ENCODE data around the gene LRMDA. TPM values are rescaled to one million over a fixed set of nuclear protein-coding genes. Genes with fewer than 3 reads are reported as not detected.

The LRMDA gene
- total RNA-seq, 6 donors from 2014 or later = 12.8 to 185 (median 18.1) TPM

GRCh38 chr10:76428551-76429367 lies 997.3 kb downstream of the LRMDA start:
- no peak for TF ChIP-seq POLR2AphosphoS5 (IDR thresholded peaks at IDR 0.05)
- TF ChIP-seq EP300 (IDR thresholded peaks at IDR 0.05) = no peak
- no peak for TF ChIP-seq POLR2A (IDR thresholded peaks at IDR 0.05)
- no peak for TF ChIP-seq CTCF (IDR thresholded peaks at IDR 0.05)
- Histone ChIP-seq H3K4me3 (no peak overlapping the region), H3K27me3 (no peaks in the 10 kb centered on the region), H3K27ac (peak overlapping the region in 1 of 4 donors; percentile 28), H3K9me3 (no peaks in the 10 kb centered on the region), H3K36me3 (no peaks in the 10 kb centered on the region), H3K4me1 (peaks cover 8 to 20% (median 13%) of the 10 kb centered on the region in 4 donors)
- ATAC-seq (ENCODE audit: low FRiP score in 2 of 2) (peak in 1 of 2 donors; percentile 41), DNase-seq (no peak)
- WGBS, 2 donors = 76 to 80% methylated on average over 4 of the region's 4 CpGs

DNA sequence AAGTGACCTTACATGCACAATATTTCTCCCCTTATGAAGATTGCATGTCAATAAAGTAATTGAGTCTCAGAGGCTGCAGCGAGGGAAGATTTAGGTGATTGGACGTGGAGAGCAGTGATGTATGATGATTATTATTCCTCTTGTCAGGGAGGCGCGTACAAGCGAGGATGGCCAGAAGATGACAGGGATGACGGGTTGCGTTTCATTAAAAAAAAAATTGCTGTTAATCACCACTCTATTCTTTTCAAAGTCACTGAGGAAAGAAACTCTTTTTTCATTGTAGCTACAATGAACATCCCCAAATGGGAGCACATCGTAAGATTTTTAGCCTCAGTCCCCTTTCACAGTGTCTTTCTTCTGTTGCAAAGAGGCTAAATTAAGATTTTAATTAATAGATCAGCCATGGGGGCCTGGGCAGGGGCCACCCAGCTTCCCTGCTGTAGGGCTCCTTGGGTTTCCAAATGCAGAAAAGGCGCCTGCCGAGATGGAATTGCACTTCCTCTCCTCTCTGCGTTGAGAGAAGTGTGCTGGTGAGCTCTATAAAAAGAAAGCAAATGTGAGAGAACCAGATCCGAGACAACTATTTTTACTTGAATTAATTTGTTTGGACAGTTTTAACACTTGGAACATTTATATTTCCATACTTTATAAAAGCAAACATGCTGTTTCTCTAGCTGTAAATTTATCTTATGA lies 998.1 kb downstream of the LRMDA start:
- ATAC-seq (ENCODE audit: low FRiP score in 2 of 2) = no peak
- TF ChIP-seq POLR2A (IDR thresholded peaks at IDR 0.05) (no peak), POLR2AphosphoS5 (IDR thresholded peaks at IDR 0.05) (no peak), EP300 (IDR thresholded peaks at IDR 0.05) (no peak), CTCF (IDR thresholded peaks at IDR 0.05) (no peak)
- peaks cover 8 to 20% (median 13%) of the 10 kb centered on the region in 4 donors for H3K4me1 ChIP-seq
- H3K36me3 ChIP-seq = no peaks in the 10 kb centered on the region
- H3K27me3 ChIP-seq = no peaks in the 10 kb centered on the region
- H3K4me3 ChIP-seq = no peak overlapping the region
- no peaks in the 10 kb centered on the region for H3K9me3 ChIP-seq
- DNase-seq = no peak
- H3K27ac ChIP-seq = peak overlapping the region in 2 of 4 donors; percentile 14 to 28
- 73 to 75% methylated on average over 12 of the region's 12 CpGs for WGBS, 2 donors

DNA sequence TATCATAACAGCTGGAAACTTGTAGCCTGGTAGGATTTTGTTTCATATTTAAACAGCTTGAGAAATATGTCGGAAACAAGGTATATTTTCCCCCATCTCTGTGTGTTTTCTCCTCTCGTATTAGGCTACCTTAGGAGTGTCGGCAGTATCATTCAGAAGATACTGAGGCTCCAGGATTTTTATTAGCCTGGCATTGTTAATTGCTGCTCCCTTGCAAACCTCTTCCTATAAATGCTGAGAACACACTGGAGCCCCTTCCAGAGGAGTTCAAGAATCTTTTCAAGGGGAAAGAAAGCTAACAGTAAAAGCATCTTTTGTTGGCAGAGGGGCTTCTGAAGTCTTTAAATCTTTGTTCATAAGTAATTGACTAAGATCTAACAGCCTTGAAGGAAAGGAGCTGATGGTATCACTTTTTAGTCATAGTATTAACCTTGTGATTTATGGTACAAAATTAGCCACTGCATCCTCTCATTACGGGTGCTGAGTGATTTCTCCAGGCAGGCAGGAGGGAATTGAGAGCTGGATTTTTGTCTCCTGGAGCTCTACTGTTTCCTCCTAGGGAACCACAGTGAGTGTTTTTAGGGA lies 998.7 kb downstream of the LRMDA start:
- no peak overlapping the region for H3K4me3 ChIP-seq

More for the DNA sequence above, 998.7 kb downstream of the LRMDA start:
- WGBS, 2 donors = 34 to 44% methylated on average over 4 of the region's 4 CpGs
- Histone ChIP-seq H3K36me3 (no peaks in the 10 kb centered on the region), H3K4me1 (peaks cover 8 to 20% (median 13%) of the 10 kb centered on the region in 4 donors), H3K27me3 (no peaks in the 10 kb centered on the region), H3K9me3 (no peaks in the 10 kb centered on the region), H3K27ac (peak overlapping the region in 2 of 4 donors; percentile 28 to 32)
- DNase-seq = no peak
- no peak for ATAC-seq (ENCODE audit: low FRiP score in 2 of 2)
- no peak for TF ChIP-seq CTCF (IDR thresholded peaks at IDR 0.05)
- no peak for TF ChIP-seq POLR2A (IDR thresholded peaks at IDR 0.05)
- TF ChIP-seq POLR2AphosphoS5 (IDR thresholded peaks at IDR 0.05) = no peak
- TF ChIP-seq EP300 (IDR thresholded peaks at IDR 0.05) = no peak
